Measurements from ENCODE around the gene CYP11A1.

DNA sequence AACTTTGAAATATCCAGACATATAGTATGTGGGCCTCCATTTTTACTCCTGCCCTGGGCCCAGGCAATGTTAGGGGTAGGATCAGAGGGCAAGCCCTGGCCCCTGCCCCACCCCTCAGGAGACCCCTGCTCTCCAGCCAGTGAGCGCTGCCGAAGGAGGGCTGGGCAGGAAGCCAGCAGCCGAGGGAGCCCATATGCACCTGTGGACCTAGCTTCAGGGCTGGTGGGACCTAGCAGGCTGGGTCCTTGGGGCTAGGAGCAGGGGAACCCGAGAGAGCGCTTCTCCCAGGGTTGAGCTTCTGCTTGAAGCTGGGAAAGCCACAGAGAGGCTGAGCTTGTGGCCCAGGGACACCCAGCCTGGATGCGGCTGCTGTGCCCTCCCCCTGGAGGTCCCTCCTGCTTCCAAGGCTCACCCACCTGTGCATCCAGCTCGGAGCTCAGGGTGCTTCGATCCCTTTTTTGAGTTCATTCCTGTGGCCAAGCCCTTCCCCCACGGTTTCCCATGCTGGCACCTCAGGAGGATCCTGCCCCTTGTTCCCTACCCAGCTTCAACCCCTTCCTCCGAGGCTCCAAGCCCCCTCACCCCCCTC, 21.0 kb upstream of the CYP11A1 start:
- no peak for TF ChIP-seq FOXP2 (optimal IDR thresholded peaks at IDR 0.05; ENCODE audit: borderline replicate concordance, extremely low read depth, extremely low read length, insufficient read depth)
- no peak for TF ChIP-seq TAF1 (IDR thresholded peaks at IDR 0.05; ENCODE audit: borderline replicate concordance, insufficient read depth, low read length)
- TF ChIP-seq SIN3A (IDR thresholded peaks at IDR 0.05; ENCODE audit: borderline replicate concordance, insufficient read depth, low read length) = no peak
- TF ChIP-seq POLR2AphosphoS5 (IDR thresholded peaks at IDR 0.05; ENCODE audit: low read depth, low read length) = no peak
